ENCODE results near the gene CEP57L1. TPM values are rescaled to one million over a fixed set of nuclear protein-coding genes. Genes with fewer than 3 reads are reported as not detected.
"Not testable (repeated sequence)": the region's sequence is repeated elsewhere in the genome, so short reads cannot be mapped to it uniquely, and the experiment has no call there.

CEP57L1 gene
- total RNA-seq, 2 donors from 2014 or later, result 20.0 to 29.6 TPM

DNA sequence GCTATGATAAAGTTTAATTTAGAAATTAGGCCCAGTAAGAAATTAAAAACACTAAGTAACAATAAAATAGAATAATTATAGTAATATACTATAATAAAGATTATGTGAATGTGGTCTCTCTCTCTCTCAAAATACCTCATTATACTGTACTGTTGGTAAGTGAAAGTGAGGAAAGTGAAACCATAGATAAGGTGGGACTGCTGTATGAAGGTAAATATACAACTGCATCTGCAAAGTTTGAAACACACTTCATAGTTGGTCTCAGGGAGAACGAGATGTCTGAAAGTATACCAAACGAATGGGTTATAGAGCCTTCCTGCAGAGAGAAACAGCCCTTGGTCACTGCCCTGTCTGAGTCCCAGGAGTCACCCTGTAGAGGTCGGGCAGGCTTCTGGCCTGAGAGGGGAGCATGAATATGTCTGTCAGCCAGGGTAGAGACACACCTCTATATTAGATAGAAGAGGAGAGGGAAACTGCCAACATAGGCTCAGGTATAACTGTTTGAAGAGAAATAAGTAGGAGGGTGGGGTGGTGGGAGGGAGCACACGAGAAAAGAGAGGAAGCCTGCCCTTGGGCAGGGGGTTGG, 32.4 kb upstream of the CEP57L1 start:
- DNase-seq (ENCODE audit: low spot score in 2 of 2) (no peak), ATAC-seq (peak in 1 of 2 donors; percentile 20)
- Mint-ChIP-seq H3K36me3 (no peaks in the 10 kb centered on the region), H3K27ac (peak overlapping the region in 1 of 2 donors; percentile 68), H3K9me3 (no peaks in the 10 kb centered on the region)

GRCh38 chr6:109069746-109070145, 25.6 kb upstream of the CEP57L1 start:
- Mint-ChIP-seq H3K27ac (no peak overlapping the region), H3K9me3 (no peaks in the 10 kb centered on the region), H3K36me3 (no peaks in the 10 kb centered on the region)
- DNase-seq (ENCODE audit: low spot score in 2 of 2) (no peak), ATAC-seq (no peak)

- Mint-ChIP-seq H3K36me3 (no peaks in the 10 kb centered on the region), H3K27ac (peak overlapping the region in 1 of 2 donors; percentile 38), H3K9me3 (no peaks in the 10 kb centered on the region)
- no peak for DNase-seq (ENCODE audit: low spot score in 2 of 2)
- peak in 1 of 2 donors; percentile 45 for ATAC-seq
Measured at GRCh38 chr6:109071125-109071917, 24.0 kb upstream of the CEP57L1 start.

GRCh38 chr6:109073344-109074132, 21.8 kb upstream of the CEP57L1 start:
- Mint-ChIP-seq H3K36me3 (no peaks in the 10 kb centered on the region), H3K9me3 (no peaks in the 10 kb centered on the region), H3K27ac (no peak overlapping the region)
- DNase-seq (ENCODE audit: low spot score in 2 of 2) (peak in 1 of 2 donors; percentile 59), ATAC-seq (peak; percentile 31 to 53)

DNA sequence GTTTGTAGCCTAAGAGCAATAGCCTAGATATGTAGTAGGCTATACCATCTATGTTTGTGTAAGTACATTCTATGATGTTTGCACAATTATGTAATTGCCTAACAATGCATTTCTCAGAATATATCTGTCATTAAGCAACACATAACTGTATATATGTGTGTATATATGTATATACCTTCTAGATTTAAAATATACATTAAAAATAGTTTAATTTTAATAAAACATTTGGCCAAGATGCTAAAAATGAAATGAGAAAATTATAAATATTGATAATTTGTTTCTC, 21.2 kb upstream of the CEP57L1 start:
- H3K36me3 Mint-ChIP-seq, result no peaks in the 10 kb centered on the region
- ATAC-seq, result no peak
- no peak for DNase-seq (ENCODE audit: low spot score in 2 of 2)
- no peak overlapping the region for H3K27ac Mint-ChIP-seq
- no peaks in the 10 kb centered on the region for H3K9me3 Mint-ChIP-seq

DNA sequence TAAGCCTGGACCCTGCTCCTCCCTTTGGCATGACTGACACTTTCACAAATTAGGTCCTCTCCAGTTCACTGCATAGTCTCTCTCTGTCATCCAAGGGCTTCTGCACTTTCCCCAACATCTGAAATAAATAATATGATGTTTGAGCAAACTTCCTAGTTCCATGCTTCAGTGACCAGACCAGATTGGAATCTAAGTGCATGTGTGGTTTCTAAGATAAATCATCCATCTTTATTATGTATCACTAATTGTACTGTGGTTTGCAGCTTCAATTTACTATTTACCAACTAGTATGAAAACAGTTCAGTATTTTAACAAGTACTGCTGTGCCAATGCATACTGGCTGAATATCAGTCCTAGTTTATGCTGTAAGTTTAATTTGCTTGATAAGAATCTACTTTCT, 19.4 kb upstream of the CEP57L1 start:
- no peak for DNase-seq (ENCODE audit: low spot score in 2 of 2)
- Mint-ChIP-seq H3K36me3 (no peaks in the 10 kb centered on the region), H3K27ac (no peak overlapping the region), H3K9me3 (no peaks in the 10 kb centered on the region)
- ATAC-seq, result no peak

DNA sequence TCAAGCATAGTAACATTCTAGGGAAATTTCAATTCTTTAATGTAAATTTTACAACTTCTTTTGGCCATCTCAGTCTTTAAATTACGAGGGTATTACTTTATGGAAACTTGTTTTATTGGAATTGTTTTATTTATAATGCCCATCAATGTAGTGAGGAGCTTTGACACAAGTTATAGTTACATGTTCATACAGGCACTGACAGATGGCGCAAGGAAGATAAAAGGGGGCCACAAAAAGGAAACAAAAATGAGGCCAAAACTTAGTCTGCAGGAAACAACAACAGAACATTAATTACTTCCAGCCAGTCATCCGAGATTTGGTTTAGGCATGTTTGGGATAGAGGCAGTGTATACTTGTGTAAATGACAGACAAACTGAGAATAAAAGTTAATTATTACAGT, 18.9 kb upstream of the CEP57L1 start:
- Mint-ChIP-seq H3K36me3 (no peaks in the 10 kb centered on the region), H3K9me3 (no peaks in the 10 kb centered on the region), H3K27ac (no peak overlapping the region)
- no peak for DNase-seq (ENCODE audit: low spot score in 2 of 2)
- no peak for ATAC-seq

GRCh38 chr6:109079981-109080380, 15.3 kb upstream of the CEP57L1 start:
- ATAC-seq, result no peak
- Mint-ChIP-seq H3K36me3 (no peaks in the 10 kb centered on the region), H3K9me3 (no peaks in the 10 kb centered on the region), H3K27ac (no peak overlapping the region)
- no peak for DNase-seq (ENCODE audit: low spot score in 2 of 2)

DNA sequence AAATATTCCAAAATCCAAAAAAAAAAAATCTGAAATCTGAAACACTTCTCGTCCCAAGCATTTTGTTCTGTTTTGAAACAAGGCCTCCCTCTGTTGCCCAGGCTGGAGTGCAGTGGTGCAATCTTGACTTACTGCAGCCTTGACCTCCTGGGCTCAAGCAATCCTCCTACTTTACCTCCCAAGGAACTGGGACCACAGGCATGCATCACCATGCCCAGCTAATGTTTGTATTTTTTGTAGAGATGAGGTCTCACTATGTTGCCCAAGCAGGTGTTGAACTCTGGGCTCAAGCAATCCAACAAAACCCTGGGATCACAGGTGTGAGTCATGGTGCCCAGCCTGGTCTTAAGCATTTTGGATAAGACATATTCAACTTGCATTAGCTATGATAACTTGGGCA, 14.3 kb upstream of the CEP57L1 start:
- DNase-seq (ENCODE audit: low spot score in 2 of 2), result no peak
- Mint-ChIP-seq H3K36me3 (no peaks in the 10 kb centered on the region), H3K27ac (no peak overlapping the region), H3K9me3 (no peaks in the 10 kb centered on the region)
- no peak for ATAC-seq

- no peaks in the 10 kb centered on the region for H3K9me3 Mint-ChIP-seq
- no peak overlapping the region for H3K27ac Mint-ChIP-seq
- ATAC-seq (no peak), DNase-seq (ENCODE audit: low spot score in 2 of 2) (no peak)
- no peaks in the 10 kb centered on the region for H3K36me3 Mint-ChIP-seq
Measured at GRCh38 chr6:109081516-109082187, 13.7 kb upstream of the CEP57L1 start.

DNA sequence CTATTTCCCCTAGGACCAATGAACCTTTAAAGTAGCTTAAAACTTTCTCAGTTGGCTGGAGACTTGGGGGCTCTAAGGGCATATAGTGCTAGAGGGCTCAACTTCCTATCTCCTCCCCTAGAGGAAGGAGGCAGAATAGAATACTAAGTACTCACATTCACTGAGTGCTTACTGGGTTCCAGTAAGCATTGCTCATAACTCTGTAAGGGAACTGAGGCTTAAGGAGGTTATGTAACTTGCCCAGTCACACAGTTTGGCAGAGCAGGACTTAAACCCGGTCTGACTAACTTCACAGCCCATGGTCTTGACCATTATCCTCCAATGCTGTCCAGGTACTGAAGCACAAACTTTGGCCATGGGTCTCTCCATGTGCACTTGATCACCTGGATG, 13.1 kb upstream of the CEP57L1 start:
- peak in 1 of 2 donors; percentile 34 for ATAC-seq
- no peaks in the 10 kb centered on the region for H3K9me3 Mint-ChIP-seq
- no peak overlapping the region for H3K27ac Mint-ChIP-seq
- H3K36me3 Mint-ChIP-seq, result no peaks in the 10 kb centered on the region
- DNase-seq (ENCODE audit: low spot score in 2 of 2), result no peak

GRCh38 chr6:109083657-109084056, 11.7 kb upstream of the CEP57L1 start:
- DNase-seq (ENCODE audit: low spot score in 2 of 2), result no peak
- Mint-ChIP-seq H3K9me3 (no peaks in the 10 kb centered on the region), H3K27ac (no peak overlapping the region), H3K36me3 (no peaks in the 10 kb centered on the region)
- no peak for ATAC-seq

GRCh38 chr6:109084146-109084545, 11.2 kb upstream of the CEP57L1 start:
- not testable (repeated sequence) for H3K27ac Mint-ChIP-seq; DNase-seq (ENCODE audit: low spot score in 2 of 2); ATAC-seq; H3K36me3 Mint-ChIP-seq; H3K9me3 Mint-ChIP-seq

- H3K27ac Mint-ChIP-seq, result no peak overlapping the region
Measured at GRCh38 chr6:109087661-109088264, 7.5 kb upstream of the CEP57L1 start.

GRCh38 chr6:109088995-109089394, 6.3 kb upstream of the CEP57L1 start:
- no peak for ATAC-seq
- Mint-ChIP-seq H3K36me3 (no peaks in the 10 kb centered on the region), H3K9me3 (no peaks in the 10 kb centered on the region)

More at GRCh38 chr6:109087661-109088264, 7.5 kb upstream of the CEP57L1 start:
- Mint-ChIP-seq H3K9me3 (no peaks in the 10 kb centered on the region), H3K36me3 (no peaks in the 10 kb centered on the region)
- ATAC-seq, result no peak
- no peak for DNase-seq (ENCODE audit: low spot score in 2 of 2)

GRCh38 chr6:109091314-109092024, 3.8 kb upstream of the CEP57L1 start:
- no peak overlapping the region for H3K27ac Mint-ChIP-seq
- ATAC-seq (no peak), DNase-seq (ENCODE audit: low spot score in 2 of 2) (no peak)
- peaks cover 0 to 11% of the 10 kb centered on the region in 2 donors for H3K36me3 Mint-ChIP-seq
- no peaks in the 10 kb centered on the region for H3K9me3 Mint-ChIP-seq

More at GRCh38 chr6:109088995-109089394, 6.3 kb upstream of the CEP57L1 start:
- H3K27ac Mint-ChIP-seq, result no peak overlapping the region
- no peak for DNase-seq (ENCODE audit: low spot score in 2 of 2)
